Measurements from ENCODE around the gene ABCA2.

Gene ABCA2

GRCh38 chr9:137012694-137013570, 15.1 kb downstream of the ABCA2 start:
- DNase-seq (ENCODE audit: low read depth) = no peak
- TF ChIP-seq CTCF (IDR thresholded peaks at IDR 0.05; ENCODE audit: low read depth, low read length, missing control alignments) = no peak
- H3K4me3 ChIP-seq (ENCODE audit: low read depth, low read length) = no peak overlapping the region
- in situ Hi-C loops (cut with HindIII; ENCODE audit: low sequenced_read_pairs) = no loop called here

- in situ Hi-C loops (cut with HindIII; ENCODE audit: low sequenced_read_pairs) = no loop called here
- H3K4me3 ChIP-seq (ENCODE audit: low read depth, low read length) = no peak overlapping the region
- no peak for TF ChIP-seq CTCF (IDR thresholded peaks at IDR 0.05; ENCODE audit: low read depth, low read length, missing control alignments)
- no peak for DNase-seq (ENCODE audit: low read depth)
Observed at GRCh38 chr9:137011907-137012675, 15.9 kb downstream of the ABCA2 start.

GRCh38 chr9:137011156-137011555, 16.9 kb downstream of the ABCA2 start:
- no peak overlapping the region for H3K4me3 ChIP-seq (ENCODE audit: low read depth, low read length)
- no peak for TF ChIP-seq CTCF (IDR thresholded peaks at IDR 0.05; ENCODE audit: low read depth, low read length, missing control alignments)
- in situ Hi-C loops (cut with HindIII; ENCODE audit: low sequenced_read_pairs) = no loop called here
- DNase-seq (ENCODE audit: low read depth) = no peak

- TF ChIP-seq CTCF (IDR thresholded peaks at IDR 0.05; ENCODE audit: low read depth, low read length, missing control alignments) = no peak
Observed at GRCh38 chr9:137009938-137010732, 17.9 kb downstream of the ABCA2 start.

GRCh38 chr9:137009217-137009616, 18.8 kb downstream of the ABCA2 start:
- H3K4me3 ChIP-seq (ENCODE audit: low read depth, low read length) = no peak overlapping the region
- in situ Hi-C loops (cut with HindIII; ENCODE audit: low sequenced_read_pairs) = no loop called here
- no peak for DNase-seq (ENCODE audit: low read depth)
- no peak for TF ChIP-seq CTCF (IDR thresholded peaks at IDR 0.05; ENCODE audit: low read depth, low read length, missing control alignments)

More at GRCh38 chr9:137009938-137010732, 17.9 kb downstream of the ABCA2 start:
- in situ Hi-C loops (cut with HindIII; ENCODE audit: low sequenced_read_pairs) = no loop called here
- H3K4me3 ChIP-seq (ENCODE audit: low read depth, low read length) = no peak overlapping the region
- no peak for DNase-seq (ENCODE audit: low read depth)

- in situ Hi-C loops (cut with HindIII; ENCODE audit: low sequenced_read_pairs) = no loop called here
- no peak overlapping the region for H3K4me3 ChIP-seq (ENCODE audit: low read depth, low read length)
- TF ChIP-seq CTCF (IDR thresholded peaks at IDR 0.05; ENCODE audit: low read depth, low read length, missing control alignments) = no peak
- DNase-seq (ENCODE audit: low read depth) = no peak
Observed at GRCh38 chr9:137008312-137008711, 19.7 kb downstream of the ABCA2 start.

Data from astrocyte of the cerebellum (primary cell).